CD4-positive, alpha-beta memory T cell (primary cell): Measurements from ENCODE around the gene PTPN11. TPM values are rescaled to one million over a fixed set of nuclear protein-coding genes. Genes with fewer than 3 reads are reported as not detected.
"Not testable (repeated sequence)": the region's sequence is repeated elsewhere in the genome, so short reads cannot be mapped to it uniquely, and the experiment has no call there.

ENCODE experiments used
- CTCF ChIA-PET: fragments of 350-600 bp; sonication (Branson Sonifier 250); formaldehyde crosslinking; loops from one replicate; lab custom pipeline; 2021; ENCODE audit warnings: inconsistent platforms; ENCODE audit not compliant: partially characterized antibody; lab: Charles Lee
- POLR2A ChIA-PET: fragments of 350-600 bp; sonication (Branson Sonifier 250); formaldehyde crosslinking; loops from one replicate; lab custom pipeline; 2021; ENCODE audit not compliant: partially characterized antibody; lab: Charles Lee
- DNase-seq, 5 donors: peaks; one replicate each; pipeline versions ENCODE4 v3.0.0 to v3.0.0-alpha.2; 2020 to 2022; ENCODE audit warnings: mixed read lengths in 1 of 5
- H3K27ac ChIP-seq: one replicate; pipeline ENCODE4 v1.7.0; 2013; ENCODE audit warnings: low read depth, low read length
- H3K27me3 ChIP-seq: 2 replicates; pipeline ENCODE4 v1.7.0; 2013; ENCODE audit warnings: mild to moderate bottlenecking, low read length, moderate library complexity; ENCODE audit not compliant: insufficient read depth
- H3K36me3 ChIP-seq: 2 replicates; pipeline ENCODE4 v1.7.0; 2013; ENCODE audit warnings: mild to moderate bottlenecking, low read length, moderate library complexity; ENCODE audit not compliant: insufficient read depth
- H3K4me1 ChIP-seq: 2 replicates; pipeline ENCODE4 v1.7.0; 2013; ENCODE audit warnings: mild to moderate bottlenecking, low read length, moderate library complexity; ENCODE audit not compliant: insufficient read depth
- H3K4me3 ChIP-seq, 2 donors: one replicate each; pipeline ENCODE4 v1.7.0; 2013; ENCODE audit warnings: low read length in 2 of 2, mild to moderate bottlenecking in 1 of 2
- H3K9me3 ChIP-seq, 2 donors: one replicate each; pipeline ENCODE4 v1.7.0; 2013; ENCODE audit warnings: low read length in 2 of 2, control low read depth in 1 of 2; ENCODE audit not compliant: control insufficient read depth in 1 of 2
- H3K27ac Mint-ChIP-seq, 7 donors: one replicate each; pipeline ENCODE4 v1.8.0; 2020 to 2021; ENCODE audit warnings: mixed read lengths in 7 of 7, mild to moderate bottlenecking in 6 of 7, inconsistent platforms in 3 of 7, moderate library complexity in 3 of 7
- H3K27me3 Mint-ChIP-seq, 2 donors: one replicate each; pipeline ENCODE4 v1.8.0; 2020 to 2021; ENCODE audit warnings: mixed read lengths in 2 of 2
- H3K36me3 Mint-ChIP-seq, 2 donors: one replicate each; pipeline ENCODE4 v1.8.0; 2020 to 2021; ENCODE audit warnings: mixed read lengths in 2 of 2, inconsistent platforms in 1 of 2, mild to moderate bottlenecking in 1 of 2
- H3K4me1 Mint-ChIP-seq, 4 donors: one replicate each; pipeline ENCODE4 v1.8.0; 2020 to 2021; ENCODE audit warnings: mixed read lengths in 4 of 4, mild to moderate bottlenecking in 1 of 4
- H3K4me3 Mint-ChIP-seq, 8 donors: one replicate each; pipeline ENCODE4 v1.8.0; 2020 to 2021; ENCODE audit warnings: mixed read lengths in 8 of 8, mild to moderate bottlenecking in 7 of 8, moderate library complexity in 6 of 8, inconsistent platforms in 3 of 8
- H3K9me3 Mint-ChIP-seq, 8 donors: one replicate each; pipeline ENCODE4 v1.8.0; 2020 to 2021; ENCODE audit warnings: mixed read lengths in 8 of 8, mild to moderate bottlenecking in 5 of 8, inconsistent platforms in 3 of 8, moderate library complexity in 1 of 8
- intact Hi-C: fragments of 100-400 bp; cut with micrococcal nuclease; formaldehyde crosslinking; loops from one replicate; pipeline ENCODE4 v1.15.1; 2023
- polyA plus RNA-seq, 2 donors: library from polyadenylated mRNA; unstranded; fragments of 300-500 nt; fragmentation: Illumina TruSeq; gene quantifications; one replicate each; pipeline ENCODE4 v1.2.3, GENCODE V29; 2021
- total RNA-seq, 2 experiments: library from RNA; stranded (reverse); gene quantifications; one replicate each; pipeline ENCODE4 v1.2.3, GENCODE V29; 2021

The PTPN11 gene
- total and polyA plus RNA-seq, 4 experiments from 2014 or later = 45.3 to 72.2 (median 52.4) TPM

DNA sequence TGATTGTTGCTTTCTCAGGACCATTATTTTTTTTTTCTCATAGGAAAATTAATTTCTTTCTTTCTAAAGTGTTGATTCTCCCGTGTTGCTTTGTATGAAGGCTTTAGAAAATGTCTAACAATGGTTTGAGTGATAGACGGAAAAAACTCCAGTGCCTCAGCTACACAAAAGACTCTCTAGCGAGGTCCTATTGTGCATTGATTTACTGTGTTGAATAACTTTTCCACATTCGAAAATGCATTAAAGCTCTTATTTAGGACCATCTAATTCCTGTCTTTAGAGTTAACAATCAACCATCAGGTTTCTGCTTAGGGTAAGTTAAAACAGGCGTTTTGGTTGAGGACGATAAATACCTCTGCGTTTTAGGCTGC lies 99.6 kb downstream of the PTPN11 start:
- Mint-ChIP-seq H3K4me3 (no peak overlapping the region), H3K27me3 (peaks cover 0 to 2% of the 10 kb centered on the region in 2 donors), H3K27ac (no peak overlapping the region), H3K4me1 (no peaks in the 10 kb centered on the region), H3K36me3 (no peaks in the 10 kb centered on the region), H3K9me3 (peaks cover 0 to 1% (median 0%) of the 10 kb centered on the region in 8 donors)
- intact Hi-C loops = no loop called here
- POLR2A ChIA-PET = no interaction called here
- Histone ChIP-seq H3K27ac (no peak overlapping the region), H3K9me3 (no peaks in the 10 kb centered on the region), H3K4me1 (no peaks in the 10 kb centered on the region), H3K27me3 (no peaks in the 10 kb centered on the region), H3K4me3 (no peak overlapping the region), H3K36me3 (no peaks in the 10 kb centered on the region)
- no peak for DNase-seq
- CTCF ChIA-PET = interaction anchor here (1.4 kb wide), 1 partner anchor 13 kb away, joined by 3 read pairs; no protein-coding TSS in a partner anchor

- POLR2A ChIA-PET, CTCF ChIA-PET, DNase-seq, H3K4me3 Mint-ChIP-seq, H3K27ac Mint-ChIP-seq, H3K4me1 ChIP-seq, H3K27ac ChIP-seq, H3K36me3 ChIP-seq, H3K27me3 Mint-ChIP-seq, H3K4me3 ChIP-seq, H3K27me3 ChIP-seq, intact Hi-C loops, H3K36me3 Mint-ChIP-seq, H3K4me1 Mint-ChIP-seq, H3K9me3 ChIP-seq, H3K9me3 Mint-ChIP-seq: not testable (repeated sequence)
Observed at GRCh38 chr12:112519841-112520340, 101.1 kb downstream of the PTPN11 start.

- no peaks in the 10 kb centered on the region for H3K36me3 ChIP-seq
- H3K4me1 Mint-ChIP-seq = no peaks in the 10 kb centered on the region
- H3K4me1 ChIP-seq = no peaks in the 10 kb centered on the region
- no peaks in the 10 kb centered on the region for H3K9me3 Mint-ChIP-seq
- no peaks in the 10 kb centered on the region for H3K9me3 ChIP-seq
- H3K4me3 ChIP-seq = no peak overlapping the region
- no peak overlapping the region for H3K4me3 Mint-ChIP-seq
- H3K27me3 ChIP-seq = no peaks in the 10 kb centered on the region
- H3K27ac ChIP-seq = no peak overlapping the region
- ChIA-PET CTCF (no interaction called here), POLR2A (no interaction called here)
- intact Hi-C loops = no loop called here
- no peak for DNase-seq
- H3K27ac Mint-ChIP-seq = no peak overlapping the region
- no peaks in the 10 kb centered on the region for H3K36me3 Mint-ChIP-seq
- H3K27me3 Mint-ChIP-seq = peaks cover 0 to 2% of the 10 kb centered on the region in 2 donors
Observed at GRCh38 chr12:112523856-112524255, 105.1 kb downstream of the PTPN11 start.

DNA sequence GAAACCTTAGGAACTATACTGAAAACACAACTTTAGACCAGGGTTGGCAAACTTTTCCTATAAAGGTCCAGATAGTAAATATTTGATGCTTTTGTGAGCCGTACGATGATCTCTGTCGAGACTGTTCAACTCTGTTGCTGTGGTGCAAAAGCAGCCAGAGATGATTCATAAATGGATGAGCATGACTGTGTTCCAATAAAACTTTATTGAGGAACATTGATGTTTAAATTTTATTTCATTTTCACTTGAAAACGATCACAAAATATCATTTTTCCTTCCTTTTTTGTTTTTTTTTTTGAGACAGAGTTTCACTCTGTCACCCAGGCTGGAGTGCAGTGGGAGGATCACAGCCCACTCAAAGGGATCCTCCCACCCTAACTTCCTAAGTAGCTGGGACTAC lies 105.5 kb downstream of the PTPN11 start:
- CTCF ChIA-PET = no interaction called here
- Mint-ChIP-seq H3K36me3 (no peaks in the 10 kb centered on the region), H3K4me3 (no peak overlapping the region), H3K27me3 (peaks cover 0 to 2% of the 10 kb centered on the region in 2 donors), H3K4me1 (no peaks in the 10 kb centered on the region), H3K9me3 (no peaks in the 10 kb centered on the region), H3K27ac (no peak overlapping the region)
- H3K27ac ChIP-seq = no peak overlapping the region
- H3K27me3 ChIP-seq = no peaks in the 10 kb centered on the region
- no peaks in the 10 kb centered on the region for H3K9me3 ChIP-seq
- POLR2A ChIA-PET = no interaction called here
- intact Hi-C loops = no loop called here
- no peaks in the 10 kb centered on the region for H3K4me1 ChIP-seq
- H3K4me3 ChIP-seq = no peak overlapping the region
- no peak for DNase-seq
- H3K36me3 ChIP-seq = no peaks in the 10 kb centered on the region

DNA sequence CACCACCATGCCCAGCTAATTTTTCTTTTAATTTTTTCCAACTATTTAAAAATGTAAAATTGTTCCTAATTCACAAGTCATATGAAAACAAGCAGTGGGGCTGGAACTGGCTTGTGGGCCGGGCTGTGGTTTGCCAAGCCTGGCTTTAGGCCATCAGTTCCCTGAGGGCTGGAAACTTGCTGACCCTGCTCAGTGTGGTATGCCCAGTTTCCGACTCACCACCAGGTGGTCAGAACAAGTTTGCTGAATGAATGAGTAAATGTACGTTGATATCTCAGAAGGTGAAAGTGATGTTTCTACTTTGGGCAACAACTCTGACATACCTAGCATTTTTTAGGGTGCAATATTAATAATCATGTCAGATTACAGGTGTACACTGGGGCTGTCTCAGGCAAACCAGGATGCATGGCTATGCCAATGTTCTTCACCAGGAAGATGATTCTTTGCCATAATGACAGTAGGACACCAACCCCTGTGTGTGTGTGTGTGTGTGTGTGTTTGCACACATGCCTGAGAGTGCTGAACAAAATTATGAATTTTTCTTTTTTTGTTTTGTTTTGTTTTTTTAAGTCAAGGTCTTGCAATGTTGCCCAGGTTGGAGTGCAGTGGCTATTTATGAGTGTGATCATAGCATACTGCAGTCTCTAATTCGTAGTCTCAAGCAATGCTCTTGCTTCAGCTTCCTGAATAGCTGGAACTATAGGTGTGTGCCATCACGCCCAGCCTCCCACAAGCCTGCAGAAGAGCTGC lies 106.1 kb downstream of the PTPN11 start:
- Histone ChIP-seq H3K27ac (no peak overlapping the region), H3K27me3 (no peaks in the 10 kb centered on the region), H3K36me3 (no peaks in the 10 kb centered on the region), H3K4me1 (no peaks in the 10 kb centered on the region), H3K9me3 (no peaks in the 10 kb centered on the region), H3K4me3 (no peak overlapping the region)
- Mint-ChIP-seq H3K36me3 (no peaks in the 10 kb centered on the region), H3K27ac (no peak overlapping the region), H3K4me3 (no peak overlapping the region), H3K27me3 (peaks cover 0 to 2% of the 10 kb centered on the region in 2 donors), H3K4me1 (no peaks in the 10 kb centered on the region), H3K9me3 (no peaks in the 10 kb centered on the region)
- POLR2A ChIA-PET = no interaction called here
- intact Hi-C loops = no loop called here
- DNase-seq = no peak
- CTCF ChIA-PET = no interaction called here

- Mint-ChIP-seq H3K36me3 (no peaks in the 10 kb centered on the region), H3K9me3 (no peaks in the 10 kb centered on the region), H3K27ac (no peak overlapping the region), H3K4me1 (no peaks in the 10 kb centered on the region), H3K27me3 (peaks cover 0 to 2% of the 10 kb centered on the region in 2 donors), H3K4me3 (no peak overlapping the region)
- Histone ChIP-seq H3K9me3 (no peaks in the 10 kb centered on the region), H3K27me3 (no peaks in the 10 kb centered on the region), H3K4me1 (no peaks in the 10 kb centered on the region), H3K36me3 (no peaks in the 10 kb centered on the region), H3K4me3 (no peak overlapping the region), H3K27ac (no peak overlapping the region)
- CTCF ChIA-PET = no interaction called here
- DNase-seq = no peak
- POLR2A ChIA-PET = no interaction called here
- intact Hi-C loops = no loop called here
Observed at GRCh38 chr12:112525426-112525809, 106.7 kb downstream of the PTPN11 start.

DNA sequence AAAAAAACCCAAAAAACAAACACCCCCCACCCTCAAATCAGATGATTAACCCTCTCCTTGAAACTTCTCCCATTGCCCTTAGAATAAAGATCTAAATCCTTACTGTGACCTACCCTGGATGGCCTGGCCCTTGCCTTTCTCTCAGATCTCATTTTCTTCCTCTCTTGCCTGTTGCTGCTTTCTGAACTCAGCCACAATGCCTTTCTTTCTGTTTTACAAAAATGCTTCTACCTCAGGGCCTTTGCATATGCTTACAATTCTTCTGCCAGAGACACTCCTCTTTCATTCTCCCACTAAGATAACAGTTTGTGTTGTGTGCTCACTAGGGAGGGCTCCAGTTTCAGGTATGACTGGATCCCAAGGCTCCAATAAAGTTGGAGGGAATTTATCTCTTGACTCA lies 108.3 kb downstream of the PTPN11 start:
- Mint-ChIP-seq H3K36me3 (no peaks in the 10 kb centered on the region), H3K27ac (peak overlapping the region in 2 of 7 donors; percentile 13 to 70), H3K4me3 (no peak overlapping the region), H3K4me1 (no peaks in the 10 kb centered on the region), H3K9me3 (no peaks in the 10 kb centered on the region), H3K27me3 (no peaks in the 10 kb centered on the region)
- H3K36me3 ChIP-seq = no peaks in the 10 kb centered on the region
- no peak for DNase-seq
- ChIA-PET POLR2A (no interaction called here), CTCF (no interaction called here)
- no peaks in the 10 kb centered on the region for H3K27me3 ChIP-seq
- no peaks in the 10 kb centered on the region for H3K4me1 ChIP-seq
- intact Hi-C loops = no loop called here
- H3K4me3 ChIP-seq = no peak overlapping the region
- H3K27ac ChIP-seq = no peak overlapping the region
- H3K9me3 ChIP-seq = no peaks in the 10 kb centered on the region
